ENCODE results near the gene FAM89A. TPM values are rescaled to one million over a fixed set of nuclear protein-coding genes. Genes with fewer than 3 reads are reported as not detected.

FAM89A gene
- total RNA-seq, 2 donors from 2014 or later: 3.6 to 6.3 TPM

GRCh38 chr1:230976360-230976759 lies 63.7 kb downstream of the FAM89A start:
- TF ChIP-seq CTCF (IDR thresholded peaks at IDR 0.05): no peak
- Histone ChIP-seq H3K9me3 (no peaks in the 10 kb centered on the region), H3K9ac (ENCODE audit: low read depth in 2 of 2, low read length in 2 of 2) (no peak overlapping the region), H3K4me3 (no peak overlapping the region), H3K36me3 (no peaks in the 10 kb centered on the region), H3K27me3 (no peaks in the 10 kb centered on the region), H3K27ac (peak overlapping the region; percentile 76), H3K4me1 (peaks cover 22% of the 10 kb centered on the region)
- no peak for DNase-seq
- intact Hi-C loops (cut with DNase I): loop anchor here (5.0 kb wide), 2 partner anchors 59 to 236 kb away; no protein-coding TSS in a partner anchor

- TF ChIP-seq CTCF (IDR thresholded peaks at IDR 0.05): no peak
- intact Hi-C loops (cut with DNase I): loop anchor here (5.0 kb wide), 2 partner anchors 58 to 237 kb away; no protein-coding TSS in a partner anchor
Observed at GRCh38 chr1:230975636-230976035, 64.4 kb downstream of the FAM89A start.

GRCh38 chr1:230972855-230973271 lies 67.2 kb downstream of the FAM89A start:
- H3K36me3 ChIP-seq: no peaks in the 10 kb centered on the region
- H3K27ac ChIP-seq: peak overlapping the region; percentile 15
- DNase-seq: peak; percentile 43
- H3K4me1 ChIP-seq: peaks cover 22% of the 10 kb centered on the region
- intact Hi-C loops (cut with DNase I): no loop called here
- H3K27me3 ChIP-seq: no peaks in the 10 kb centered on the region
- no peaks in the 10 kb centered on the region for H3K9me3 ChIP-seq
- no peak for TF ChIP-seq CTCF (IDR thresholded peaks at IDR 0.05)
- no peak overlapping the region for H3K4me3 ChIP-seq
- H3K9ac ChIP-seq (ENCODE audit: low read depth in 2 of 2, low read length in 2 of 2): peak overlapping the region in 1 of 2 donors; percentile 21

More at GRCh38 chr1:230975636-230976035, 64.4 kb downstream of the FAM89A start:
- H3K4me1 ChIP-seq: peaks cover 22% of the 10 kb centered on the region
- no peaks in the 10 kb centered on the region for H3K27me3 ChIP-seq
- H3K36me3 ChIP-seq: no peaks in the 10 kb centered on the region
- H3K9ac ChIP-seq (ENCODE audit: low read depth in 2 of 2, low read length in 2 of 2): no peak overlapping the region
- DNase-seq: no peak
- H3K9me3 ChIP-seq: no peaks in the 10 kb centered on the region
- no peak overlapping the region for H3K27ac ChIP-seq
- no peak overlapping the region for H3K4me3 ChIP-seq

- TF ChIP-seq CTCF (IDR thresholded peaks at IDR 0.05): no peak
- H3K36me3 ChIP-seq: no peaks in the 10 kb centered on the region
- no peak overlapping the region for H3K9ac ChIP-seq (ENCODE audit: low read depth in 2 of 2, low read length in 2 of 2)
- intact Hi-C loops (cut with DNase I): no loop called here
- H3K4me3 ChIP-seq: no peak overlapping the region
- peaks cover 15% of the 10 kb centered on the region for H3K4me1 ChIP-seq
- H3K9me3 ChIP-seq: no peaks in the 10 kb centered on the region
- DNase-seq: no peak
- H3K27me3 ChIP-seq: no peaks in the 10 kb centered on the region
- no peak overlapping the region for H3K27ac ChIP-seq
Observed at GRCh38 chr1:230971771-230972170, 68.3 kb downstream of the FAM89A start.

GRCh38 chr1:230970432-230970831 lies 69.6 kb downstream of the FAM89A start:
- no peaks in the 10 kb centered on the region for H3K27me3 ChIP-seq
- no peaks in the 10 kb centered on the region for H3K9me3 ChIP-seq
- no peak for DNase-seq
- no peak overlapping the region for H3K27ac ChIP-seq
- no peak overlapping the region for H3K9ac ChIP-seq (ENCODE audit: low read depth in 2 of 2, low read length in 2 of 2)
- TF ChIP-seq CTCF (IDR thresholded peaks at IDR 0.05): no peak
- no peak overlapping the region for H3K4me3 ChIP-seq
- intact Hi-C loops (cut with DNase I): no loop called here
- peaks cover 14% of the 10 kb centered on the region for H3K4me1 ChIP-seq
- no peaks in the 10 kb centered on the region for H3K36me3 ChIP-seq

Other genes starting within 250 kb of the FAM89A start
- gene C1orf198, start 171.7 kb downstream of the FAM89A start, total RNA-seq: 10 to 100 TPM; 19.1 to 24.6 TPM
- gene TTC13, start 61.4 kb downstream of the FAM89A start, total RNA-seq: 10 to 100 TPM; 28.0 to 47.0 TPM
- 10 to 100 TPM; 29.3 to 39.6 TPM for gene ARV1, start 61.2 kb downstream of the FAM89A start, total RNA-seq
- gene TRIM67, start 121.8 kb upstream of the FAM89A start, total RNA-seq: under 1 TPM in 1 of 2 donors, not detected in 1; 0.03 TPM
- 10 to 100 TPM; 34.9 to 40.5 TPM for gene GNPAT, start 201.0 kb upstream of the FAM89A start, total RNA-seq